Lower leg skin (tissue), 3 donors: ENCODE results near the gene CAMTA1.

Source experiments
- CTCF ChIP-seq, 3 donors: fragments of 450-650 bp; IDR thresholded peaks; one replicate each; pipeline ENCODE4 v1.5.1; 2016; ENCODE audit warnings: antibody characterized with exemption in 3 of 3, mild to moderate bottlenecking in 3 of 3, moderate library complexity in 2 of 3
- POLR2A ChIP-seq, 2 donors: fragments of 450-650 bp; IDR thresholded peaks; one replicate each; pipeline ENCODE4 v1.6.1; 2016 to 2017; ENCODE audit warnings: antibody characterized with exemption in 2 of 2, mild to moderate bottlenecking in 1 of 2, moderate library complexity in 1 of 2

GRCh38 chr1:7429290-7429689 is 644.0 kb downstream of the CAMTA1 start:
- TF ChIP-seq CTCF (IDR thresholded peaks at IDR 0.05) (peak in 1 of 3 donors; percentile 23), POLR2A (IDR thresholded peaks at IDR 0.05) (no peak)
